ENCODE data around the gene IGF2R.
A peak's percentile ranks its signal among the peaks of the same experiment; 100 is the strongest.

Gene IGF2R

DNA sequence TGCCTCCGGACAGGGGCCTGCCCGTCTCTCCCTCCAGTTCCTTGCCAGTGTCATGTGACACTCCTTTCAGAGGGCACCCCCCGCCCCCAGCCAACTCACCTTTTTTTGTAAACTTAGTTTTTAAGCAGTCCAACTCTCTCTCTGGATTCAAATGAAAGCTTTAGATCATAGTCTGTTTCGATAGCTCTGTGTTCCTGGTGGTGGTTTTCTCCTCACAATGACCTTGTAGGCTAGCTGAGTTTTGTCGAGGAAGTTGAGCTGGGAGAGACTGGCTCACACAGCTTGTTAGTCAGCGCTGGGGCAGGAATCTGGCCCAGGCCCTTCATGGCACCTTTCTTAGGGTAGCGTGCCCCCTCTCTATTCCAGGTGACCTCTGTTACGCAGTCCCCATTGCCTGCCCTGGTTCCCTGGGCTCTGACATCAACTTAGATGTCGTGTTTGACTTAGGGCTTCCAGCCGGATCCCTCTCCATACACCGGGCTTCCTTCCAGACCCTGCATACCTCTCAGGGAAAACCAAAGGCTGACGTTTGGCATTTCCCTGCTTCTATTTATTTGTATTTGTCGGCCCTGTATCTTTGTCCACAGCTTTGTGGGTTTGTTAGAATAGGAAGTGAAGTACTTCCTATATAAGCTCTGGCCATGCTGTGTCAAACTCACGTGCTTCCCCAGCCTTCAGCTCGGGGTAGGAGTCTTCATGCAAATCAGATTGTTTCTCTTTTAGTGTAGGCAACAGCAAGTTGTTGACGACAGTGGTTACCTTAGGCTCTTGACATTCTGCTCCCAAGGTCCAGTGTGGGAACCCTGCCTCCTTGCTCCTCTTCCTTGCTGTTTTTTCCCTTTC, 12.7 kb downstream of the IGF2R start:
- Histone ChIP-seq H3K79me2 (ENCODE audit: low read length) (peaks cover 89% of the 10 kb centered on the region), H3K9me3 (ENCODE audit: insufficient read depth, low read length) (no peaks in the 10 kb centered on the region), H3K9ac (ENCODE audit: low read length) (peak overlapping the region; percentile 48; the same call in 1 of the 2 replicates), H3K4me2 (ENCODE audit: low read length) (peak overlapping the region; percentile 84), H3K4me3 (ENCODE audit: low read length) (peak overlapping the region; percentile 69), H2AFZ (ENCODE audit: low read depth, low read length) (peak overlapping the region; percentile 26; the same call in 1 of the 2 replicates), H3K4me1 (ENCODE audit: low read length) (peaks cover 52% of the 10 kb centered on the region), H4K20me1 (ENCODE audit: insufficient read depth, low read length) (peaks cover 17% of the 10 kb centered on the region; the same call in 1 of the 2 replicates), H3K27ac (ENCODE audit: low read length) (peak overlapping the region; percentile 6), H3K36me3 (replicated peaks; ENCODE audit: low read depth, low read length) (no peaks in the 10 kb centered on the region), H3K27me3 (ENCODE audit: low read depth, low read length) (no peaks in the 10 kb centered on the region)
- no peak for TF ChIP-seq EZH2phosphoT487 (IDR thresholded peaks at IDR 0.05; ENCODE audit: low read depth)
- TF ChIP-seq, protein P1, sequence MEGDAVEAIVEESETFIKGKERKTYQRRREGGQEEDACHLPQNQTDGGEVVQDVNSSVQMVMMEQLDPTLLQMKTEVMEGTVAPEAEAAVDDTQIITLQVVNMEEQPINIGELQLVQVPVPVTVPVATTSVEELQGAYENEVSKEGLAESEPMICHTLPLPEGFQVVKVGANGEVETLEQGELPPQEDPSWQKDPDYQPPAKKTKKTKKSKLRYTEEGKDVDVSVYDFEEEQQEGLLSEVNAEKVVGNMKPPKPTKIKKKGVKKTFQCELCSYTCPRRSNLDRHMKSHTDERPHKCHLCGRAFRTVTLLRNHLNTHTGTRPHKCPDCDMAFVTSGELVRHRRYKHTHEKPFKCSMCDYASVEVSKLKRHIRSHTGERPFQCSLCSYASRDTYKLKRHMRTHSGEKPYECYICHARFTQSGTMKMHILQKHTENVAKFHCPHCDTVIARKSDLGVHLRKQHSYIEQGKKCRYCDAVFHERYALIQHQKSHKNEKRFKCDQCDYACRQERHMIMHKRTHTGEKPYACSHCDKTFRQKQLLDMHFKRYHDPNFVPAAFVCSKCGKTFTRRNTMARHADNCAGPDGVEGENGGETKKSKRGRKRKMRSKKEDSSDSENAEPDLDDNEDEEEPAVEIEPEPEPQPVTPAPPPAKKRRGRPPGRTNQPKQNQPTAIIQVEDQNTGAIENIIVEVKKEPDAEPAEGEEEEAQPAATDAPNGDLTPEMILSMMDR (IDR thresholded peaks at IDR 0.05; ENCODE audit: low read depth, low read length): no peak

DNA sequence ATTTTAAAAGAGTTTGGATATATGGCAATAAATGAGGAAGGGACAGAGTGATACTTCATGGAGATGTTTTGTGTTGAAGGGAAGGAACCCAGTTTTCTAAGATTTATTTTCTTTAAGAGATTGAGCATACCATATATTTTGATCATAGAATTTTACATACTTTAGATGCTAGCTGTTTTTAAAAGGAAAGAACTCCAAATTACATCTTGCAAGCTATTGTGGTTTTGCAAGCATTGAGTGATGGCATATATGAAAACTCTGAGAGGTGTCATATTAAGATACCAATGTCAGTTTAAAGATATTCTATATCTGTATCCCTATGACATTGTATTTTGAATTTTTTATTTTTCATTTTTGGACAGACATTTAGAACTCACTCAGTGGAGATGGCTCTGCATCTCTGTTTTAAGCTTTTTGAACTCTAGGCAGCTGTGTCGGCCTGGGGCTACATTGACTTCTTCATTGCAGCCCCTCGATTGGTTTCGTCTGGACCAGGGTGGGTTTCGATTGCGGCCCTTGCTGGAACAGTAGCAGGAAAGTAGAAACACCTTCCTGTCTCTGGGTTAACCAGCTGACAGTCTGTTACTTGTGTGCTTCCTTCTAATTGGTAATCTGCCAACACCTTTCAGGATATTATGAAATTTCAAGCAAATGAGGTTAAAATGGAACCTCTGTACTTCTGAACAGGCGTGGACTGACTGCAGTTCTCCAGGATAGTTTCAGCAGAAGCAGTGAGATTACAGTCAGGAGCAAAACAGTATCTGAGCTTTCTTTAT, 14.0 kb downstream of the IGF2R start:
- Histone ChIP-seq H3K4me3 (ENCODE audit: low read length) (peak overlapping the region; percentile 50), H3K4me2 (ENCODE audit: low read length) (peak overlapping the region; percentile 84), H3K4me1 (ENCODE audit: low read length) (peaks cover 50% of the 10 kb centered on the region), H3K27me3 (ENCODE audit: low read depth, low read length) (no peaks in the 10 kb centered on the region), H2AFZ (ENCODE audit: low read depth, low read length) (no peak overlapping the region), H3K9ac (ENCODE audit: low read length) (no peak overlapping the region), H3K36me3 (replicated peaks; ENCODE audit: low read depth, low read length) (no peaks in the 10 kb centered on the region), H3K79me2 (ENCODE audit: low read length) (peaks cover 76% of the 10 kb centered on the region), H4K20me1 (ENCODE audit: insufficient read depth, low read length) (peaks cover 15% of the 10 kb centered on the region; the same call in 1 of the 2 replicates), H3K27ac (ENCODE audit: low read length) (no peak overlapping the region), H3K9me3 (ENCODE audit: insufficient read depth, low read length) (no peaks in the 10 kb centered on the region)
- TF ChIP-seq, protein P1 (IDR thresholded peaks at IDR 0.05; ENCODE audit: low read depth, low read length): no peak
- TF ChIP-seq EZH2phosphoT487 (IDR thresholded peaks at IDR 0.05; ENCODE audit: low read depth): no peak

DNA sequence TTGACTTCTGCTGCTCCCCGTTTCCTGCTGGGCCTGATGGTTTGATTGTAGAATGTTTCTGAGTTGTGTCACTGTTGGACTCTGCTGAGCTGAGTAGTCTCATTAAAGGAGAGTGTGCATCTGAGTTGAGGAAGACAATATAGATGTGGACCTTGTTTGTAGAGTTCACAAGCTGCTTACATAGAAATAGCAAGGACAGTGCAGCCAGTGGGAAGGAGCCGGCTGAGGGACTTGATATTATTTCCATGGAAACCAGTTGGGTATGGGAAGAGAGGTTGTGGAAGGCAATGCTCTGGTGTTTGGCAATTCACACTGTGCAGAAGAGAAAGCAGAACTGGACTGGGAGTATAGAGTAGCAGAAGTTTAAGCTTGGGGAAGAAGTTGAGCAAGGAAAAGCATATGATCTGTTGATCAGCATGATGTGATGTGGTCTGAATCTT, 14.8 kb downstream of the IGF2R start:
- H3K4me2 ChIP-seq (ENCODE audit: low read length): peak overlapping the region; percentile 84
- no peaks in the 10 kb centered on the region for H3K27me3 ChIP-seq (ENCODE audit: low read depth, low read length)
- no peaks in the 10 kb centered on the region for H3K9me3 ChIP-seq (ENCODE audit: insufficient read depth, low read length)
- no peak overlapping the region for H2AFZ ChIP-seq (ENCODE audit: low read depth, low read length)
- no peak overlapping the region for H3K9ac ChIP-seq (ENCODE audit: low read length)
- H3K27ac ChIP-seq (ENCODE audit: low read length): no peak overlapping the region
- peaks cover 12% of the 10 kb centered on the region; the same call in 1 of the 2 replicates for H4K20me1 ChIP-seq (ENCODE audit: insufficient read depth, low read length)
- H3K79me2 ChIP-seq (ENCODE audit: low read length): peaks cover 71% of the 10 kb centered on the region
- peaks cover 43% of the 10 kb centered on the region for H3K4me1 ChIP-seq (ENCODE audit: low read length)
- no peaks in the 10 kb centered on the region for H3K36me3 ChIP-seq (replicated peaks; ENCODE audit: low read depth, low read length)
- H3K4me3 ChIP-seq (ENCODE audit: low read length): no peak overlapping the region
- TF ChIP-seq, protein P1 (IDR thresholded peaks at IDR 0.05; ENCODE audit: low read depth, low read length): no peak
- TF ChIP-seq EZH2phosphoT487 (IDR thresholded peaks at IDR 0.05; ENCODE audit: low read depth): no peak
